HG02970 (cell line): ENCODE data around the gene SHROOM1.

Source experiments
- ATAC-seq: cut with Tn5 transposase; IDR thresholded peaks from one replicate; pipeline ENCODE4 v1.9.1; 2021; ENCODE audit warnings: mild to moderate bottlenecking, moderate library complexity, moderate number of reproducible peaks; ENCODE audit not compliant: unreplicated experiment, low FRiP score

SHROOM1 gene

DNA sequence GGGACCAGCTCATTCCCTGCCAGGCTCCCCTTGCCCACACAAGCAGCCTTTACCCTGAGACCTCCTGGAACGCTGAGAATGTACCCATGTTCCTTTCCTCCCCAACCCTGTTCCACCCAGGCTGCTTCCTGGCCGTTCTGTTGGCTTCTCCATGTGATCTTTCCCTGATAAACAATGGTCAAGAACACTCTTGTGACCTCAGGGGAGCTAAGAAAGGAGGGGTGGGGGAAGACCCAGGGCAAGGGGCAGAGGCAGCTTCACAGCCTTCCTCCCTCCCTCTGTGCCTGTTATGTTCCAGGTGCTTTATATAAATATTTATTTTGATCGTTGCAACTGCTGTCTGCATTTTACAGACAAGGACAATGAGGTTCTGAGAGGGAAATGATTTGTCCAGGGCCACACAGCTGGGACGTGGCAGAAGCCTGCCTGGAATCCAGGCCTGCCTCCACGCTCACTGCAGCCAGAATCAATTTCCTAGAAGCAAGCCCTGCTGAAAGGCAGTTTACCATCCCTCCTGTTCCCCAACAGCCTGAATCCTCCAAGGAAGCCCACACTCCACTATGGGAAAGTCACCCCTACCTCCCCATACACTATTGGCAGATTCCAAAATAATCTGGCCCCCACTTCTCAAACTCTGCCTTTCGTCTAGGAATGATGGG lies 3.9 kb downstream of the SHROOM1 start:
- no peak for ATAC-seq

DNA sequence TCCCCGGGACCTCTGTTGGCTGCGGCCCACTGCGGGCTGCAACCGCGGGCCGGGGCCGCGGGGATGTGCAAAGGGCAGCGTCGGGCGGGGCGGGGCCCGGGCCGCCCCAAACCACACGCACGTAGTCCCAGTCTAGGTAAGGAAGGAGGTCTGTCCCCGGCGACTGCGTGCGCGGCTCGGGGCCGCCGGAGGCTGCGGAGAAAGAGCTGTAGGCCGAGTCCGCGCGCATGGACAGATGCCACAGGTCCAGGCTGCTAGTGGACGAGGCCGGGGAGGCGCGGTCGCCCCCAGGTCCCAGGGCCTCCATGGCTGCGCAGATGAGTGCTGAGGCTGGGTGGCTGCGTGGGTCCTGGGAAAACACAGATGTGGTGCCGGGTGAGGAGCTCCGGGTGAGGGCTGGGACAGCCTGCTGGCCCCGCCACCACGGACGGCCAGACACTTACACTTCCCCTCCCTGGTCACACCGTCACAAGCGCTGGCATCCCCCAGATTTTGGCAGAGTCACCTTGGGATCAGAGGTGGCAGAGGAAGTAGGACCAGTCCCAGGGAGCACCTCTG lies 4.5 kb downstream of the SHROOM1 start:
- ATAC-seq = no peak

DNA sequence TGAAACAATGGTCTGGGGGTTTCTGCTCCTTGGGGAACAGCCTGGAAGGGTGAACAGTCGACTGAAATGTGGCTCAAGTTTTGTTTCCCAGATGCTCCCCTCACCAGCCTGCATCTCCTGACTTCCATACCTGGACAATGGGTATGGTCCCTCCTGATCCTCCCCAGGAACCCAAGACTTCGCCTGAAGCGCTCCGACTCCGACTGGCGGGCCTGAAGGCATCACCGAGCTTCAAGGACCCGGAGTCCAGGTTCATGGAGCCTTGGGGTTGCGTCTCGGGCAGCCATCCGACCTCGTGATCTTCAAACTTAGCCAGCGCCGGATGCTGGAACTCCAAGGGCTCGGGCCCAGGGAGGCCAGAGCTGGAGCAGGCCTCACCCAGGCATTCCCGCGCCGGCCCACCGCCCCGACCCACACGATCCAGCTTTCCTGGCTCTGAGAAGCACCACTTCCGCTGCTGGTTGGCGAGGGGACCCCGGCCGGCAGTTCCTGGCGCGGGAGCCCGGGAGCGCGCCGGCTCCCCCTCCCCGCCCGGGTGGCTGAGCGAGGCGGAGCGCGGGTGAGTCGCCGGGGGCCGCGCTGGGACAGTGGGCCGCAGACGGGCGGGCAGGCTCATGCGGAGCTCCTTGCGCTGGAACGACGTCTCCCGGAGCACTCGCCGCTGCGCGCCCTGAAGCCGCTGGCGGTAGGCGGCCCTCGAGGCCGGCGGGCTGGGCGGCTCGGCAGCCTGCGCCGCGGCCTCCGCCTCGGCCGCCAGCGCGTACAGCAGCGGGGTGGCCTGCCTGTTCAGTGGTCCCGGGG lies 5.2 kb downstream of the SHROOM1 start:
- no peak for ATAC-seq

DNA sequence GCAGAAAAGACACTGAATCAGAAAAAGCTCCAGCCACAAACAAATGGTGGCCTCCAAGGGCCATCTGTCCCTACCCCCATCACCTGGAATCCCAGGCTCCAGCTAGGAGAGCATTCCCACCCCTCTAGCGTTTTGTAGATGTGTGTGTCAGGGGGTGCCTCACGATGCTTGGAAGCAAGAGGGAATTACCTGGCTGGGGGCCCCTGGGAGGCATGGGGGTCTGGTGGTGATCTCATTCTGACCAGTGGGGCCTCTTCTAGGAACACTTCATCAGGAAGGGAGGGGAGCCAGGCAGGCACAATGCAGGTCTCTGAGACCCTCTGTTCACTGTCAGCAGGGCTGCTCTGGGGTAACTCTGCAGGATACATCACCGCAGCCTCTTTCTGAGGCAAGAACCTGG lies 6.0 kb downstream of the SHROOM1 start:
- ATAC-seq = no peak

DNA sequence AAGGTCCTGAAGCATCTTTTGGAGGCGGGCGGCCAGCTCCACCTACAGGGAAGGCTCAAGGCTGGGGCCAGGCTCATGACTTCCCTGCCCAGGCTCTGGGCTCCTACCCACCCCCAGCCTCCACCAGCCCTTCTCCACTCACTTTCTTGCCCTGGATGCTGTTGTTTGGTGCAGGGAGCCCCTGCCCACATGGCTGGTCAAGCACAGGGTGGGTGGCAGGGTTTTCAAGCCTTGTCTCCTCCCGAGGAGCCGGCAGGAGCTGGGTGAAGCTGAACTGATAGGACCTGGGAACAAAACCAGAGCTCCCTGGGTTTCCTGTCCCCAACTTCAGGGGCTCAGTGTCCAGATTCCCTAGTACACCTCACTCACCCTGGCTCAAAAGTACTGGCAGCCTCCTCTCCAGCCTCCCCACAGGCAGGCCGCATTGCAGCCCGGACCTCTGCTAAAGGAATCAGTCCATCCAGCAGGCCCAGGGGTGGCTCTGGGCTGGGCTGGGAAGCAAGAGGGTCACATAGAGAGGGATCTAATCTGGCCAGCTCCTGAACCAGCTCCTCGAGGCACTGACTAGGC lies 6.9 kb downstream of the SHROOM1 start:
- no peak for ATAC-seq

GRCh38 chr5:132822650-132823480 lies 7.6 kb downstream of the SHROOM1 start:
- no peak for ATAC-seq

DNA sequence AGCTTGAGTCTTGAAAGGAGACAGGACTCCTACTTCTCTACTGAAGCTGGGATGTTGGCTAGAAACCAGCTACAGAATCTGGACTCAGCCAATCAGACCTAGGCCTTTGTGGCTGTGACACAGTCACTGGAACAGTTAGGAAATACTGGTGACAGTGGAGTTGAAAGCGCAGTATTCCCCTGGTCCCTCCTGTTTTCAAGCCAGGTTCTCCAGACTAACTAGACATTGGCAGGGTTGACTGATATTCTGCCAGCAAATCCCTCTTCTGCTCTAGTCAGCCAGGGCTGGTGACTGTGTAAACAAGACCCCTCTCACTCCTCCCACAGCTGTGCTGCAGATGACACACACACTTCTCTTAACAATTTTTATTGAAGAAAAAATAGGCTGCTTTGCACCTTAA lies 8.7 kb downstream of the SHROOM1 start:
- no peak for ATAC-seq

DNA sequence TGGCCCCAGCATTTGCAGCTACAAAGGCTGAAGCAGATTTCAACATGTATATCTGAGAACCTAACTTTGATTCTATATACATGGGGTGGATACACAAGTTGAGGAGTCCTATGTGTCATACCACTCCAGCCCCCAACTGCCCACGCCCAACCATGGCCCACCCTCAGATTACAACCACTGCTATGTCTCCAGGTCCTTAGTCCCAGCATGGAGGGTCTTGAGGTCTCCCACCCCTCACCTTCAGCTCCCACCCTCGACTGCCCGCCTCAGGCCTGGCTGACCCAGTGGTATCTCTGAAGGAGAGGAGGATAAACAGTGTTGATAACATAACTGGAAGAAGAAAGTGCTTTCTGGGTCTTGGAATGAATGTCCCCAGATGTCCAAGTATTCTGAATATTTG lies 9.1 kb downstream of the SHROOM1 start:
- no peak for ATAC-seq

DNA sequence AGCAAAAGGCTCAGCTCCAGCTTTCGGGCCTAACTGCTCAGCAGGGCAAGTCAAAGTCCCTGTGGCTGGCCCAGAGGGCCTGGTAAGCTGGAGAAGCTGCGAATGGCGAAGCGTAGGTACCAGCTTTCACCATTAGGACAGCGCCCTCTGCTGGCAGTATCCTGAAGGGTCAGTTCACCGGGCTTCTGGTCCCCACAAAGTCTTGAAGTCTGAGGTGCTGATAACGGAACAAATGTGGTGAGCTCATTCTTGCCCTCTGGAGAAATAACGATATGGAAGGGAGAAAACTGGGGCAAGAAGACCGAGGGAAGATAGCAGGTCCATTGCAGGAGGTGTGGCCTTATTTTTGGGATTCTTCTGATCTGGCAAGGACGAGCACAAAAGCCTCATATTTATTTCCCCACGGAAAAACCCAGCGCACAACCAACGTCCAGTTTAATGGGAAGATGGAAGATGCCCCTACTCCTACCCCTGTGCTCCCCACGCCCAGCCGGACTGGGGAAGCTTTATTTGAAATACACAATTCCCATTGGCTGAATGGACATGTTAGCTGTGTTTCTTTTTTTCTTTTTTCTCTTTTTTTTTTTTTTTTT lies 10.2 kb downstream of the SHROOM1 start:
- no peak for ATAC-seq

DNA sequence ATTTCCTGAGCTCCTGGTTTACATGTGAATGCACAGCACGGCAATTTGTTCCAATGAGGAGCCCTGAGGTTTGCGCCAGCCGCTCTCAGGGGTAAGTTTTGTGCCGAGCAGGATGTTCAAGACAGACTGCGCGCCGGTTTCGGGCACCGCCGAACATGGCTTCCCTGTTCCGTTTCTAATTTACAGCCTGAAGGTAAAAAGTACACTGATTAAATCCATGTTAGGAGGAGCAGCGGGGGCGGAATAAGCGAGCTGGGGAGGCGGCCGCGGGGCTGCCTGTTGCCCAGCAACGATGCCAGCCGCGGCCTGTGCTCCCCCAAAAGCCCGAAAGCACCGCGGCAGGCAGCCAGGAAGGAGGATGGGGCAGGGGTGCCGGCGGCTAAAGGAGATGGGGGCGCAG lies 11.0 kb downstream of the SHROOM1 start:
- no peak for ATAC-seq

- ATAC-seq = no peak
Measured at GRCh38 chr5:132817011-132817410, 13.4 kb downstream of the SHROOM1 start.

DNA sequence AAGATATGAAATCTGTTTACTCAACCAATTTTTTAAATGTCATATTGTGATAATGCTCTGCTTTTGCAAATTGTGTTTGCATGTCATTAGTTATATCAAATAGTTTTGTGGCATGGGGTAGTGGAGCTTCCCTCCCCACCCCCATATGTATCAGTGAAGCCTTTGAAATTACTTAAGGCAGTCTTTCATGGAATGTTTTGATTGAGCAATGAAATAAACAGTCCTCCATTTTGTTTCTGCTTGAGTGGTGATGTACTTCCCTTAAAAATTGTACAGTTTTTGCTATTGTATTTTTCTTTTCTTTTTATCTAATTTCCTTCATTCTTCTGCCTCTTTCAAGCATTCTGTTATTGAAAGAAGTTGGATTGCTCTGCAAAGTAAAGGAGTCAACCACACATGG lies 13.9 kb downstream of the SHROOM1 start:
- no peak for ATAC-seq

DNA sequence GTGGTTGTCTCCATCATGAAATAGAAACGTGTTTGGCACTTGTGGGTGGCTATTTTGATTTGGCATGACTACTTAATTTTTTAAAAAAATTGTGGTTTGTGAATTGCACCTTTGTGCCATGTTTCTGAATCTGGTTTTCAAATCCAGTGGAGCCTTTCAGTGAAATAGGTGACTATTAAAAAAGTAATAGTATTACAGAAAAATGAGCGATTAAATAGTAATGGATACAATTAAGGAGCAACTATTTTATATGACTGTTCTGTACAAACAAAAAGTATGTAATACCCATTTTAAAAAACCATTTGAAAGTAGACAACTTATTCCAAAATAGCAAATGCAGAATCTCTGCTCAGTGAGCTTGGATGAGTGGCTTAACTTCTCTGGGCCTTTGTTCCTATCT lies 14.4 kb downstream of the SHROOM1 start:
- ATAC-seq = no peak

DNA sequence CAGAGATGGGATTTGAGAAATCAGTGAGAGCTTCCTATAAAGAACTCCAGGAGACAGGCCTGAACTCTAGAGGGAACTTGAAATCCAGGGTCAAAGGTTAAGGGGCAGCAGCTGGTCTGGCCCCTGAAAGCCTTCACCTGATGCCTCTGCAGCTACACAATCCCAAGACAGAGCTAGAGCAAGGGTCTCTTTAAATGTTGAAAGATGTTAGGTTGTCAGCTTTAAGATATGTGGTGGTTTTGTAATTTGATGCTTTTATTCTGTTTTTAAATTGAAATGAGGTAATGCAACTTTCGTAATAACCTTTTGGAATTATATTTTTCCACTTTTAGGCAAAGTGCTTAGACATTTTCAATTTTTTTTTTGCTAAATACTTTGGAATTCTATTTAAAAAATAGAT lies 15.0 kb downstream of the SHROOM1 start:
- no peak for ATAC-seq

- no peak for ATAC-seq
Measured at GRCh38 chr5:132814503-132815294, 15.7 kb downstream of the SHROOM1 start.

GRCh38 chr5:132813599-132814502 lies 16.6 kb downstream of the SHROOM1 start:
- ATAC-seq = no peak

DNA sequence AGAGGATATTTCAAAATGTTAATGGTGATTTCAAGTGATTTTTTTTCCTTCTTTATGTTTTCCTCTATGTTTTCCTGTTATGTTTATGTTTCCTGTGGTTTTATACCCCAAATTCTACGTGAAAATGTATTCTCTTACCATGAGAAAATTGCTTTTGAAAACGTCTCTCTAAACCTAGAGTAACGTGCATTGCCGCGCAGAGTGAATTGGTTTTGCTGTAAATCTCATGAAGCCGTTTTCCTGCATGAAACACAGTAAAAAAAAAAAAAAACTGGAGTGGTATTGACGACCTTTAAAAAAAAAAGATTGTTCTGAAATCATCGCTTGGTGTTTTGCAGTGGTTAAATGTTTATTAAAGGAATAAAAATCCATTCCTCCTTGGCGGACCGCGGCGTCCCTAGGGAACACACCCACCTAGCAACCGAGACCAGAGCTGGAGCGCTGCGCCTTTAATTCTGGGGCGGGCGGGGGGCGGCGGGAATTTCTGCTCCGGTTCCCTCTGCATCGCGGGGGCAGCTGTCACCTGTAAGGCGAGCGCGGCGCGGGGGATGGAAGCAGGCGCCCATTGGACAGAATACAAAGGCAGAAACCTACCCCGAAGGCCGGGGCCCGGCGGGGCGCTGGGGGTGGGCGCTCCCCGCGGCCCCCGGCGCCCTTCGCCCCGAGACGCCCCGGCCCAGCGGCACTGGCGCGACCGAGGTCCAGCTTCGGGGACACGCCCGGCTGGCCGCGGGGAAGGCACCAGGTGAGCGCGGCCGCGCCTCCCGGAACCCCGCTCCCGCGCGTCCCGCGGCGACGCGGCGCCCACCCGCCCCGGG lies 17.5 kb downstream of the SHROOM1 start, which contains the start of gene SOWAHA:
TSS of gene SOWAHA (plus strand) at position 522 of the 818 bp plus-strand sequence. CDS start 320 bp downstream, outside the sequence.
- no peak for ATAC-seq
